Urinary bladder (tissue), 4 donors: ENCODE results near the gene DPP3. TPM values are rescaled to one million over a fixed set of nuclear protein-coding genes. Genes with fewer than 3 reads are reported as not detected.
"Not testable (repeated sequence)": the region's sequence is repeated elsewhere in the genome, so short reads cannot be mapped to it uniquely, and the experiment has no call there.

Experiments
- DNase-seq: peaks from one replicate; pipeline ENCODE4 v3.0.0-alpha.2; 2015; ENCODE audit errors: extremely low spot score
- H3K27ac ChIP-seq: one replicate; pipeline ENCODE4 v1.5.1; 2013; ENCODE audit warnings: low read depth, mild to moderate bottlenecking, moderate library complexity
- H3K36me3 ChIP-seq: one replicate; pipeline ENCODE4 v1.6.1; 2013; ENCODE audit warnings: mild to moderate bottlenecking, moderate library complexity; ENCODE audit not compliant: insufficient read depth
- H3K4me1 ChIP-seq: one replicate; pipeline ENCODE4 v1.6.1; 2013; ENCODE audit warnings: mild to moderate bottlenecking, moderate library complexity; ENCODE audit not compliant: insufficient read depth
- H3K4me3 ChIP-seq: one replicate; pipeline ENCODE4 v1.5.1; 2013; ENCODE audit warnings: low read depth, low read length
- WGBS: extraction: QIAGEN DNeasy Blood & Tissue Kit; methylation state at CpG from one replicate; pipeline ENCODE4 v1.1.7; 2013; 5-methylcytosine and 5-hydroxymethylcytosine counted together
- polyA plus RNA-seq: library from polyadenylated mRNA; stranded (reverse); fragments of 200-250 nt; gene quantifications from one replicate; pipeline ENCODE4 v1.2.3, GENCODE V29; 2013
- total RNA-seq: library from RNA; depleted of rRNA; stranded (reverse); fragments of >200 nt; gene quantifications from one replicate; pipeline ENCODE4 v1.2.3, GENCODE V29; 2014
- donor health status: healthy with polysubstance abuse.
- donor health status: healthy.

The DPP3 gene
- total and polyA plus RNA-seq, 2 donors: 16.9 to 26.8 TPM

- Histone ChIP-seq H3K4me3 (no peak overlapping the region), H3K4me1 (no peaks in the 10 kb centered on the region), H3K27ac (no peak overlapping the region), H3K36me3 (no peaks in the 10 kb centered on the region)
- DNase-seq: no peak
- 39% methylated on average over 6 of the region's 6 CpGs for WGBS
Observed at GRCh38 chr11:66454247-66454646, 26.0 kb upstream of the DPP3 start.

DNA sequence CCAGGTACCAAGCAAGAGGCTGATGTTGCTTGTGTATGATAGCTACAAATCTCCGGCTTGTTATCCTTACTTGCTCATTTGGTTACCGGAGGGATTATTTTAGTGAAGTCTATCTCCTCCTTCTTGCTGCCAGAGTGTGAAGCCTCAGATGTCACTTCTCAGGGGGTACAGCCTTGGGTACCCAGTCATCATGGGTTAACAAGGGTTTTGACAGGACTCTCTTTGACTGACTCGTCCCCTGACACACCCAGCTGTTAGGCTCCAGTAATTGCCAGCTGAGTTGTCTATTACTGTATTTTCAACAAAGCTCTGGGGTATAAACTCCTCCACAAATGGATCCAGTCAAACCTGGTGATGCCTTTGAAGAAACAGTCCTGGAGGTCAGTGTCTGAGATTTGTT is 25.4 kb upstream of the DPP3 start:
- WGBS: 45% methylated on average over 3 of the region's 3 CpGs

GRCh38 chr11:66457826-66458225 is 22.4 kb upstream of the DPP3 start:
- DNase-seq: no peak
- Histone ChIP-seq H3K36me3 (no peaks in the 10 kb centered on the region), H3K4me1 (no peaks in the 10 kb centered on the region), H3K4me3 (no peak overlapping the region), H3K27ac (no peak overlapping the region)
- WGBS: 88% methylated on average over 6 of the region's 6 CpGs

More for the DNA sequence above, 25.4 kb upstream of the DPP3 start:
- Histone ChIP-seq H3K4me3 (no peak overlapping the region), H3K36me3 (no peaks in the 10 kb centered on the region), H3K4me1 (no peaks in the 10 kb centered on the region), H3K27ac (no peak overlapping the region)
- DNase-seq: no peak

- WGBS: 47% methylated on average over 5 of the region's 5 CpGs
- no peak overlapping the region for H3K27ac ChIP-seq
- H3K36me3 ChIP-seq: no peaks in the 10 kb centered on the region
- DNase-seq: no peak
- no peaks in the 10 kb centered on the region for H3K4me1 ChIP-seq
- H3K4me3 ChIP-seq: no peak overlapping the region
Observed at GRCh38 chr11:66459138-66459778, 21.0 kb upstream of the DPP3 start.

GRCh38 chr11:66462010-66462409 is 18.2 kb upstream of the DPP3 start:
- Histone ChIP-seq H3K4me3 (no peak overlapping the region), H3K4me1 (no peaks in the 10 kb centered on the region), H3K27ac (no peak overlapping the region), H3K36me3 (no peaks in the 10 kb centered on the region)
- DNase-seq: no peak

DNA sequence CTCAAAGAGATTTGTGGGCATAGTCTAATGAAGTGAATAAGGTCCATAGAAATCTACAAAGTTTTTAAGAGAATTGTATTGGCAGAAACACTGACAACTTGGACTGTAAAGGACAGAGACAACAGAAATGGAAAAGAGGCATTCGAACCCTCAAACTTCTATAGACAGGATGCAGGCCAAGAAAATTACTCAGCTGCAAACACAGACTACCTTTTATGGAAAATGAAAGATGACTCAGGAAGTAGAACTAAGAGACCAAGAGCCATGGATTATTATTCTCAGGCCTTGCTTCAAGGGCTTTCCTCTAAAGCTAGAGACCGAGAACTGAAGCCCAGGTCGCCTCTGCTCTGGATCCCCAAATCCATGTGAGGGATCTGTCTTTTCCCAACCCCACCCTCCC is 17.3 kb upstream of the DPP3 start:
- WGBS: 94% methylated on average over 3 of the region's 3 CpGs
- Histone ChIP-seq H3K36me3 (no peaks in the 10 kb centered on the region), H3K4me1 (peaks cover 2% of the 10 kb centered on the region), H3K4me3 (no peak overlapping the region), H3K27ac (no peak overlapping the region)
- DNase-seq: no peak

GRCh38 chr11:66464116-66464515 is 16.1 kb upstream of the DPP3 start:
- not testable (repeated sequence) for H3K4me3 ChIP-seq, H3K4me1 ChIP-seq, DNase-seq, H3K36me3 ChIP-seq, H3K27ac ChIP-seq
- 87% methylated on average over 5 of the region's 5 CpGs for WGBS

GRCh38 chr11:66464916-66465315 is 15.3 kb upstream of the DPP3 start:
- H3K4me1 ChIP-seq: peaks cover 3% of the 10 kb centered on the region
- 81% methylated on average over 1 of the region's 1 CpG for WGBS
- H3K27ac ChIP-seq: no peak overlapping the region
- H3K36me3 ChIP-seq: no peaks in the 10 kb centered on the region
- DNase-seq: no peak
- no peak overlapping the region for H3K4me3 ChIP-seq

DNA sequence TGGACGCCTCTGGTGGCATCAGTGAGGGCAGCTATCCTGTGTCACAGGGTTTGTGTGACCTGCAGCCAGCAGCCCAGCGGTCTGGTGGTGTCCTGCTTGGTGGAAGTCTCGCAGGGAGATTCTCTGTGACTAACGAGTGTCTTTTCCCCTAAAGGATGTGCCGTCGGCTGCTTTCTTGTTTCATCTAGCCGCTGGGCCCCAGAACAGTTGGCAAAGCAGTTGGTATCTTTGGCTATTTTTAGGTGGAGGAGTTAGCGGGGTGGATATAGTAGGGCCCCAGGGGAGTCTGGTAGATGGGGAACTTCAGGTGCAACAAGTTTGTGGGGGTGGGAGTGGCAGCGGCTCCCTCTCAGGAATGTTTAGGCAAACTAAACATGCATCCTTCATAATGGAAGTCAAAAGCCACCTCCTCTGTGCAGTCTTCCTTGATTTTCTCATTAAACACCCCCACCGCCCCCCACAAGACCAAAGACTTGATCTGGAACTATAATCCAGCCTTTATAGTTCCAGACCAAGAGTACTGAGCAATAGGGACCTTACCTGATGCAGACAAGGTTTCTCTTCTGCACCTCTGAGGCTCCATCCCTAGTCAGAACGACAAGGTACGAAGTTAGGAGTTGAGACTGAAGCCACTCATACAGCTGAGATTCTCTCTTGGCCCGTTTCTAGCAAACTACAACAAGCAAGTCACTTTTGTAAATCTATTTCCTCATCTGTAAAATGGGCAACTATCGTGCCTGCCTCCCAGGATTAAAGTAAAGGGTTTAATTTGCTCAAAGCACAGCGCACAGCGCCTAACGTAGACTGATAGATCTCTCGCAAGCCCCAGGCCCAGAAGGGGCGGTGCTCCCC is 14.6 kb upstream of the DPP3 start:
- Histone ChIP-seq H3K36me3 (no peaks in the 10 kb centered on the region), H3K4me1 (peaks cover 3% of the 10 kb centered on the region), H3K27ac (no peak overlapping the region), H3K4me3 (peak overlapping the region; percentile 86)
- WGBS: 43% methylated on average over 19 of the region's 19 CpGs
- no peak for DNase-seq

DNA sequence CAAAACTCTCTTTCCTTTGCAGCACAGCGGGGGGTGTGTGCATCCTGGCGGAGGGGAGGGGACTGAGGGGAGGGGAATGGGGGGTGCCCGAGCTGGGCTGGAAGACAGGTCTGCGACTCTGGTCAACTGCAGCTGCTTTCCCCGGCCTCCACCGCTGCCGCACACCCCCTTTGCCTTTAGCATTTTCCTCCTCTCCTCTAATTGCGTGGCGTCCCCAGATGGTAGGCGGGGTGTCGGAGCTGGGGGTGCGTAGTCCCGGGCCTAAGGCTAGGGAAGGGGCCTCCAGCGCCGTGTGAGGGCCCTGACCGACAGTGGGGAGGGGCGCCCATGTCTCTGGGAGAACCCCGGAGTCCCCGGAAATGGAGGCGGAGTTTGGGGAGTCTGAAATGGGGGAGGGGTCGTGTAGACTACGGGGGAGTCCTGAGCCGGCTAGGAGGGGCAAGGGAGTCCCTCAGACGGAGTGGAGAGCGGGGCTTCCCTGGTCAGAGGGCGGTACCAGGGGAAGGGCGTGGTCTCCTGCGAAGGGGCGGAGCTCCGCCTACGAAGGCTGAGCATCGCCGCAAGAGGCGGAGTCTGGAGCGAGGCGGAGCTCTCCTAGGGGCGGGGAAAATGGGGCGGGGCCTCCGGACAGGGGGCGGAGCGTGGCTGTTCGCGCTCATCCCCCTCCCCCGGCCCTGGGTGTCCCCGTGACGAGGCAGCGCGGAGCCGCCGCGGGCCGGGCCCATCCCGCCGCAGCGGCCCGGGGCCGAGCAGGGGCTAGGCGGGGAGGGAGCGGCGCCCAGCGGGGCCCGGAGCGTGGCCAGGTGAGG is 13.8 kb upstream of the DPP3 start, which contains the start of gene PELI3:
PELI3 (plus strand) TSS at position 681 of the 809 bp plus-strand sequence. CDS start 1,224 bp downstream, outside the sequence.
- peak within 1 kb of the TSS; percentile 84 for H3K27ac ChIP-seq
- H3K4me3 ChIP-seq: peak within 1 kb of the TSS; percentile 86
- 2% methylated on average over 63 of the region's 63 CpGs for WGBS
- peaks cover 3% of the 10 kb centered on the region for H3K4me1 ChIP-seq
- peak; percentile 83 for DNase-seq
- no peaks in the 10 kb centered on the region for H3K36me3 ChIP-seq

- Histone ChIP-seq H3K27ac (peak overlapping the region; percentile 30), H3K4me3 (peak overlapping the region; percentile 86), H3K36me3 (no peaks in the 10 kb centered on the region), H3K4me1 (peaks cover 3% of the 10 kb centered on the region)
- no peak for DNase-seq
- WGBS: 1% methylated on average over 72 of the region's 72 CpGs
Observed at GRCh38 chr11:66467034-66467659, 13.1 kb upstream of the DPP3 start.

GRCh38 chr11:66467756-66468155 is 12.5 kb upstream of the DPP3 start:
- Histone ChIP-seq H3K4me1 (peaks cover 3% of the 10 kb centered on the region), H3K27ac (no peak overlapping the region), H3K4me3 (peak overlapping the region; percentile 86), H3K36me3 (no peaks in the 10 kb centered on the region)
- DNase-seq: no peak
- WGBS: 48% methylated on average over 6 of the region's 6 CpGs

- peaks cover 3% of the 10 kb centered on the region for H3K4me1 ChIP-seq
- 85% methylated on average over 6 of the region's 6 CpGs for WGBS
- no peak for DNase-seq
- peaks cover 2% of the 10 kb centered on the region for H3K36me3 ChIP-seq
- H3K4me3 ChIP-seq: no peak overlapping the region
- no peak overlapping the region for H3K27ac ChIP-seq
Observed at GRCh38 chr11:66468691-66469090, 11.5 kb upstream of the DPP3 start.
